HG03097 (cell line): ENCODE measurements around the gene USP25.

Experiments used
- ATAC-seq: cut with Tn5 transposase; IDR thresholded peaks from one replicate; pipeline ENCODE4 v1.9.1; 2021; ENCODE audit not compliant: unreplicated experiment, low FRiP score

The USP25 gene

GRCh38 chr21:15843766-15844165 is 114.0 kb downstream of the USP25 start:
- ATAC-seq: no peak

- no peak for ATAC-seq
These were observed 119.1 kb downstream of the USP25 start for GRCh38 chr21:15848634-15849560.

- no peak for ATAC-seq
These were observed 120.1 kb downstream of the USP25 start for GRCh38 chr21:15849927-15850326.

DNA sequence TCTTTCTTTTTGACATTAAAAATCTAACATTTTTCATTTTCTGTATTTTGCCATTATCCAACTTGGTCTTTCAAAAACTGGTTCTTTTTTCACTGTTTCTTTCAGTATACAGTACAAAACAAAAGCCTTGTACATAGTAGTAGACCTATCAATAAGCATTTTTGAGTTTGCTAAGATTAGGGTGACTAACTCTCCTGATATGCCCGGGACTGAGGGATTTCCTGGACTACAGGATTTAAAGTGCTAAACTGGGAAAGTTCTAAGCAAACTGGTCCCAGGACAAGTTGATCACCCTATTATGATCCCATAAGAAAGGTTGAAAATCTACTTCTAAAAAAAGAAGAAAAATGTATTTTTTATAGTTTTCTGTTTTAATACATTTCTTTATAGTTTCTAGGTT is 120.9 kb downstream of the USP25 start:
- ATAC-seq: no peak

GRCh38 chr21:15852146-15852545 is 122.4 kb downstream of the USP25 start:
- ATAC-seq: no peak

GRCh38 chr21:15853126-15853525 is 123.3 kb downstream of the USP25 start:
- no peak for ATAC-seq

DNA sequence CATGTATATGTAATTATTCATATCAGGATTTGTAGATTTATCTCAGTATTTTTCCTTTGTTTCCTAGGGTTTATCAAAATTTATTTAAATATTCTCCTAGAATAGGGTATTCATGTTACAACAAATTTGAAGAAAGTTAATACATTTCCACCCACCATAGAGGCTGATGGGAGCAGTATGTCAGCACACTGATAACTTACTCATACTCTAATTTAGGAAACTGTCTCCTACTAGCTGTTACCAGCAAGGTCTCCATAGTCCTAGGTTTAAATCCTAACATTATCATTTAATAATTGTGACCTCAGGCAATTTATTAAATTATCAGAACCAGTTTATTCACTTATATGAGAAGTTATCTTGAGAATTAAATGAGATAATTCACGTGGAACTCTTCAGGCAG is 127.0 kb downstream of the USP25 start:
- ATAC-seq: no peak

DNA sequence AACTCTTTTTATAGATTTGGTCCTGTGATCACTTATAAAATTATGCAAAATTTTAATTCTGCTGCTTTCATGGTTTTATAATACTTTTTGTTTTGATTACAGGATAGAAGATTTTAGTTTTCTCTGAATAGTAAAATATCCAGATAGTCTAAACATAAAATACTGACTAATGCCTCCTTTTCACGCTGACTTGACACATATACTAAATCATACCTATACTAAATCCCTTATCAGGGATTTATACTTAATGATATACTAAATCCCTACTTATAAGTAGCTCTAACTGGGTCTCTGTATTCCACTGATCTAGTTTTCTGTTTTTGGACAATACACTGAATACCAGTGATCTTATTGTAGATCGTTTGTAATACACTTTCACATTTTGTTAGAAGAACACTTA is 128.0 kb downstream of the USP25 start:
- no peak for ATAC-seq

DNA sequence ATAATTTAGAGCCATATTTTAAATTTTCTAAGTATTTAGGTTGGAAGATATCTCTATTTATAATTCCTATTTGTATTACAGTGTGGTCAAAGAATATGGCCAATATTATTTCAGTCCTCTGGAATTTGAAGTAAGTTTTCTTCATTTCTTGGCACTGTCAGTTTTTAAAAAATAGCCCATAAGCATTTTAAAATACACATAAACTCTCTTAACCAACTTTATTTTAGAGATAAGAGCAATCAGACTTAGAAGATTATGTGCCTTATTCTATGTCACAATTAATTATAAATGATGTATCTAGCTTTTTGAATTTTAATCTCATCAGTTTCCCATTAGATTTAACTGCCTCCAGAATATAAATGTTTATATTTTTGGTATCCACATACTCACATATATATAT is 130.8 kb downstream of the USP25 start:
- ATAC-seq: no peak

DNA sequence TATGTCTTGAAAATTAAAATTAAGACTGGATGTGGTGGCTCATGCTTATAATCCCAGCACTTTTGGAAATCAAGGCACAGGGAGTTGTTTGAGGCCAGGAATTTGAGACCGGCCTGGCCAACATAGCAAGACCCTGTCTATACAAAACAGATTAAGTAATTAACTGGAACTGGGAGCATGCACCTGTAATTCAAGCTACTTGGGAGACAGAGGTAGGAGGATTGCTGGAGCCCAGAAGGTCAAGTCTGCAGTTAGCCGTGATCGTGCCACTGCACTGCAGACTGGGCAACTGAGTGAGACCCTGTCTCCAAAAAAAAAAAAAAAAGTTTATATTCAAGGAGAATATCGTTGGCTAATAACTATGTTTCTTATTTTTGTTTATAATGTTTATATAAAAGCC is 139.2 kb downstream of the USP25 start:
- ATAC-seq: no peak

DNA sequence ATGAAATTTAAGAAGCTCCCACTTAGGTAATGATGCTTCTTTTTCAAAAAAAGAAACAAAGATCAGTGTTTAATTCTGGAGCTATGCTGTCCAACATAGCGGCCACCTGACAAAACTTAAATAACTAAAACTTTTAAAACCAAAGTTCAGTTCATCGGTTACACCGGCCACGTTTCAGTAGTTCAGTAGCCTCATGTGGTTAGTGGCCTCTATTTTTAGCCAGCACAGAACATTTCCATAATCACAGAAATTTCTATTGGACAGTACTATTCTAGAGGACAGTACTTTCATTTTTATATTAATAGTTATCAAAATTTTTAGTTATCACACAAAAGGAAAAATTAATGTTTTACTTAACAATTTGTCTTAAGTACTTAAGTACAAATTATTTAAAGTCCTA is 141.0 kb downstream of the USP25 start:
- no peak for ATAC-seq

DNA sequence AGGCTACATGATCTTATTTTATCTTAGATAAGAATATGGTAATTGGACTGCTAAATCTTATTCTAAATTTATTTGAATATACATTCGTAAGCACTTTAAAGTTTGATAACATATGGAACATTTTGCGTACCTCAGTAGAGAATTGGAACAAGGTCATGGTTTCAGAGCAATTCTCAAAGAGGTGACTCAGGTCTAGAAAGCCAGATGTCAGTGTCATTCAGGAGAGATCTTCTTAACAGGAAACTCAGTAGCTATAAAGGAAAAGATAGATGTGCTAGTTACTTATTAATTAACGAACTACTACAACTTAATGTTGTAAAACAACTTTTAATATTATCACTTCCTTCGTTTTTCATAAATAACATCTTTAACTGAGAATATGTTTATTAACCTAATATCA is 142.5 kb downstream of the USP25 start:
- ATAC-seq: no peak

DNA sequence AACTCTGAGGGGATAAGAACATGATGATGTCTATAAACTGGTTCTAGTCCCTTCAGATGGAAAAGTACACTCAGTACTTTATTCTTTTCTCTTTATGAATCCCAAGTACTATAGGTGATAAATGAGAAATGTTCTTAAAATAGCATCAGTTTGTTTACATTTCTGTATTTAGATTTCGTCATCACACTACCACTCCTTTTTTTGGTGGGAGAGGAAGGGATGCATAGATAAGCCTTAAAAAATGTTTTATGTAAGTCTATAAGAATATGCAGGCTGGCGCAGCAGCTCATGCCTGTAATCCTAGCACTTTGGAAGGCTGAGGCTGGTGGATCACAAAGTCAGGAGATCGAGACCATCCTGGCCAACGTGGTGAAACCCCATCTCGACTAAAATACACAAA is 144.8 kb downstream of the USP25 start:
- ATAC-seq: no peak

- no peak for ATAC-seq
These were observed 145.5 kb downstream of the USP25 start for GRCh38 chr21:15875286-15875685.

DNA sequence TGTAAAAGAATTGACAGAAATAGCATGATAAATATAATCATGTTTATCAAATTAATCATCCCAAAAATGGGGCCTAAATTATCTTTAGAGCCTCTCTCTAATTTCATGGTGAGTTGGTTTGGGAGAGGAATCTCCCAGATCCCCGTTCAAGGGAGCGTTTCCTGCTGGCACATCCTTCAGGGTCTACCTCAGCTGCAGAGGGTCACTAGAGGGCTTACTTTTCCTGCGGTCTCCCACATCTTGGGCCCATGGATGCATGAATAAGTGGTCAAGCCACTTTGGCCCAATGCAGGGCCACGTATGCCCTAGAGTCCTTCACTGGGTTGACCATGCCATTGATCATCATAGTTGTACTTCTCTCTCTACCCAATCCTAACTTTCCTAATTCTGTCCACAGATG is 164.1 kb downstream of the USP25 start:
- no peak for ATAC-seq

DNA sequence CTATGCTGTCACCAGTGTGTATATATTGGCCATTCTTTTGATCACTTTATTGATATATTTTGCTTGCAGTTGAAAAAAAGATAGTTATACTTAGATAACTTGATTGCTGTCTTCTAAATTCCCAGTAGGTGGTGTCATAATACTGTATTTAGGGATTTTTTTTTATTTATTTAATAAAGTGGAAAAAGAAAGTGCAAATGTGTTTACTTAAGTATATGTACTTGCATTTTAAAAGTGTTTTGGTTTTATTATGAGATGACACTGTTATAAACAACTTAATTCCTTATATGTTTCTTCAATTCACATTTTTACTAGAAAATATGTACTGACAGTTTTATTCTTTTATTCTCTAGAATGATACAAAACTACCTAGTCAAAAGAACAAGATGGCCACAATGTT is 164.8 kb downstream of the USP25 start:
- ATAC-seq: no peak

- ATAC-seq: no peak
These were observed 165.6 kb downstream of the USP25 start for GRCh38 chr21:15895142-15896106.

DNA sequence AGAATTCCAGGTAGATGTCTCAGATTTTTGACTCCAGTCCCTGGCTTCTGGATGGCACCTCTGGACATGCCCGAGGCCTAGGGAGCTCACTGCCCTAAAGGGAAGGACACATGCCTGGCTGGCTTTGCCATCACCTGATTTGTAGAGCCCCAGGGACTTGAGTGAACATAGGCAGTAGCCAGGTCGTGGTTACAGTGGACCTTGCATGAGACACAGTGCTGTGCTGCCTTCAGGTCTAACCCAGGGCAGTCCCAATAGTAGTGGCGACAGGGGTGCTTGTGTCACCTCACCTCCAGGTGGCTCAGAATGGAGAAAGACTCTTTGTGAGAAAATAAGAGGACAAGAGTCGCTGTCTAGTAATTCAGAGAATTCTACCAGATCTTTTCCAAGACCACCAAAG is 166.7 kb downstream of the USP25 start:
- no peak for ATAC-seq

- ATAC-seq: no peak
These were observed 174.6 kb downstream of the USP25 start for GRCh38 chr21:15904389-15904788.

DNA sequence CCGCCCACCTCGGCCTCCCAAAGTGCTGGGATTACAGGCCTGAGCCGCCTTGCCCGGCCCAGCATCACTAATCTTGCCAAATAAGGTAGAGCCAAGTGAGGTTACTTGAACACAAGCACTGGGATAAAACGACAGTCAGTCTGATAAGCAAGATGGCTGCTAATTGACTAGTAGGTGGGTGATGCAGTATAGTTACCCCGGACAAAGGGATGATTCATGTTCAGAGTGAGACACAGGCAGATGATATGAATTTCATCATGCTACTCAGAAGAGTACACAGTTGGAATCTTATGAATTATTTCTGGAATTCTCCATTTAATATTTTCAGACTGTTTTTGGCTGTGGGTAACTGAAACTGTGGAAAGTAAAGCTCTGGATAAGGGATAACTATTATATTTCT is 178.4 kb downstream of the USP25 start:
- no peak for ATAC-seq

GRCh38 chr21:15928196-15928595 is 198.4 kb downstream of the USP25 start:
- ATAC-seq: no peak
